ENCODE measurements around the gene EPB41. TPM values are rescaled to one million over a fixed set of nuclear protein-coding genes. Genes with fewer than 3 reads are reported as not detected.

The EPB41 gene
- total RNA-seq, 6 donors from 2014 or later, result 43.5 to 109 (median 51.9) TPM

- Histone ChIP-seq H3K27ac (peak overlapping the region; percentile 76 to 93 (median 86)), H3K9me3 (no peaks in the 10 kb centered on the region), H3K4me1 (peaks cover 34 to 57% (median 37%) of the 10 kb centered on the region in 4 donors), H3K36me3 (no peaks in the 10 kb centered on the region), H3K4me3 (peak overlapping the region; percentile 68 to 97 (median 86)), H3K27me3 (no peaks in the 10 kb centered on the region)
- TF ChIP-seq POLR2A (IDR thresholded peaks at IDR 0.05), result peak in 3 of 4 donors; percentile 48 to 87 (median 79)
- peak in 4 of 6 experiments; percentile 10 to 48 (median 28) for TF ChIP-seq CTCF (IDR thresholded peaks at IDR 0.05)
- TF ChIP-seq EP300 (IDR thresholded peaks at IDR 0.05), result no peak
- TF ChIP-seq POLR2AphosphoS5 (IDR thresholded peaks at IDR 0.05), result peak; percentile 28 to 92
- DNase-seq (peak; percentile 92 to 97), ATAC-seq (ENCODE audit: low FRiP score in 2 of 2) (peak; percentile 88)
- 2 to 5% methylated on average over 15 to 25 of the region's 43 CpGs for WGBS, 2 donors
Measured at GRCh38 chr1:28886731-28887418, 27.5 kb upstream of the EPB41 start.

DNA sequence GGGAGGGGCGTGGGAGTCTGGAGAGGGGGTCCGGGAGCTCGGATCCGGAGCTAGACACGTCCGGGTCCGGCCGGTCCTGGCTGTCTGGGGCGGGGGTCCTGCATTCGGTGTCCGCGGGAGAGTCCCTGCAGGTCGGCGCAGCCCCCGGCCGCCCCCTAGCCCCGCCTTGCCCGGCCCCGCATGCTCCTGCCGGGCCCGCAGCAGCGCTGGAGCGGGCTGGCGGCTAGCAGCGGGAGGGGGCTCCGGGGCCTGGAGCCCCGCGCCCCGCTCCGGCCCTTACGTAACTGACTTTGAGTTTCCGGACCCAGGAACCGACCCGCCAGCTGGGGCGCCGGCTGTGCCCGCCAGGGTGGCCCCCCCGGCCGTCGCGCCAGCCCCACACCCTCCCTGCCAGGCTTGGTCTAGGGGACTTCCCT lies 26.9 kb upstream of the EPB41 start:
- Histone ChIP-seq H3K27ac (peak overlapping the region; percentile 76 to 93 (median 86)), H3K36me3 (no peaks in the 10 kb centered on the region), H3K9me3 (no peaks in the 10 kb centered on the region), H3K27me3 (no peaks in the 10 kb centered on the region), H3K4me3 (peak overlapping the region; percentile 68 to 97 (median 86)), H3K4me1 (peaks cover 31 to 52% (median 34%) of the 10 kb centered on the region in 4 donors)
- WGBS, 2 donors, result 0% methylated on average over 12 to 20 of the region's 41 CpGs
- TF ChIP-seq POLR2A (IDR thresholded peaks at IDR 0.05) (no peak), EP300 (IDR thresholded peaks at IDR 0.05) (peak in 1 of 4 donors; percentile 18)
- peak in 1 of 2 donors; percentile 47 for ATAC-seq (ENCODE audit: low FRiP score in 2 of 2)
- peak; percentile 57 to 91 for DNase-seq

DNA sequence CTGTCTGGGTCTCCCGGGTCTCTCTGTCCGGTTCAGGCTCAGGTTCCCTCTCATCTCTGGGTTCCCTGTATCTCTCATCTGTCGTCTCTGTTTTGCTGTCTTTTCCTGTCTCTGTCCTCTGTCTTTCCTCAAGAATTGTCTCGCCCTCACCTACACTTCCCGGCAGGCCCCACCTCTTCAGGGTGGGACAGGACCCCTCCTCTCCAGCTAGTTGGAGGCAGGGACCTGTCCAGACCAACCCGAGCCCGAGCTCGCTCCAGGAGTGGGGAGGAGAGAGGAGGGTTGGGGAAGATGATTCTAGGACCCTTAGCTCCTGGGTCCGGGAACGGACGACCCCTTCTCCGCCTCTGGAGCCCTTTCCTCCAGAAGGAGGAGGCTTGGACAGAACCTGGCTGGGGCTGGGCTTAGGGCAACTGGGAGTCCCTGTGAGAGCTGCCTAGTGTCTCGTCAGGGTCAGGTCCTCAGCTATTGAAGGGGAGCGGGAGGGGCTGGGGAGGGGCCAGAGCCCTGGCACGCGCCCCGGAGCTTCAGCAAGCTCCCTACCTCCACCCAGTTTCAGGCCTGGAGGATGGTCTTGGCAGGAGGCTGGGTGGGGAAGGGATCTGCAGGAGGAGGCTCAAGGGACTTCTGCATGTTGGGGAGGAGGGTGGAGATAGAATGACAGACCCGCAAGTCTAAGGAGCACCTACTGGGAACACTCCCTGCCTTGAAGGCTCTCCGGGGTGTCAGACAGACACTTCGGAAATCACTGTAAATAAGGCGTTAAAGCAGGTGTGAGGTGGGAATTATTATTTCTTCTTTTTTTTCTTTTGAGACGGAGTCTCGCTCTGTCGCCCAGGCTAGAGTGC lies 26.3 kb upstream of the EPB41 start:
- 35 to 37% methylated on average over 18 to 24 of the region's 24 CpGs for whole genome bisulfite sequencing, 2 donors
- no peaks in the 10 kb centered on the region for H3K9me3 ChIP-seq
- peaks cover 30 to 50% (median 34%) of the 10 kb centered on the region in 4 donors for H3K4me1 ChIP-seq
- peak; percentile 73 to 82 for DNase-seq
- TF ChIP-seq POLR2AphosphoS5 (IDR thresholded peaks at IDR 0.05) (peak in 1 of 2 donors; percentile 32), POLR2A (IDR thresholded peaks at IDR 0.05) (peak in 1 of 4 donors; percentile 17), EP300 (IDR thresholded peaks at IDR 0.05) (no peak), CTCF (IDR thresholded peaks at IDR 0.05) (no peak)
- no peaks in the 10 kb centered on the region for H3K36me3 ChIP-seq
- peak overlapping the region; percentile 68 to 97 (median 86) for H3K4me3 ChIP-seq
- peak in 1 of 2 donors; percentile 15 for ATAC-seq (ENCODE audit: low FRiP score in 2 of 2)
- no peaks in the 10 kb centered on the region for H3K27me3 ChIP-seq
- peak overlapping the region; percentile 76 to 93 (median 86) for H3K27ac ChIP-seq

DNA sequence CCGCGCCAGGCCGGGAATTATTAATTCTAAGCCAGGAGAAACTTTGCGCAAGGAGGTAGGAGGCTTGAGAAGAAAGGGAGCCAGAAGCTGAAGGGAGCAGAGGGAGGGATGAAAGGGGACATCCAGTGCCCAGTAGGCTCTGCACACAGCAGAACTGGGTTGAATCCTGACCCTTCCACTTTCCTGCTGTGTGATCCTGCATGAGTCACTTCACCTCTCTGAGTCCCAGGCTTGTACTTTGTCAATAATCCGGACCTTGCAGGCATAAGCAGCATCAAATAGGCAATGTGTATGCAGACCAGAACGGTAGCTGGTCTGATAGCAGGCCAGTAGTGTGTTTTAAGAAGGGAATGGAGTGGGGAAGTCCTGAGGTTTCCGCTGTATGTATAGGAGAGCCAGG lies 25.5 kb upstream of the EPB41 start:
- no peak for TF ChIP-seq POLR2A (IDR thresholded peaks at IDR 0.05)
- TF ChIP-seq EP300 (IDR thresholded peaks at IDR 0.05), result no peak
- no peak for TF ChIP-seq CTCF (IDR thresholded peaks at IDR 0.05)
- peaks cover 0 to 6% (median 1%) of the 10 kb centered on the region in 4 donors for H3K36me3 ChIP-seq
- peaks cover 30 to 46% (median 33%) of the 10 kb centered on the region in 4 donors for H3K4me1 ChIP-seq
- no peak overlapping the region for H3K27ac ChIP-seq
- H3K4me3 ChIP-seq, result no peak overlapping the region
- DNase-seq (no peak), ATAC-seq (ENCODE audit: low FRiP score in 2 of 2) (no peak)
- no peaks in the 10 kb centered on the region for H3K9me3 ChIP-seq
- 88 to 93% methylated on average over 7 of the region's 7 CpGs for WGBS, 2 donors
- H3K27me3 ChIP-seq, result no peaks in the 10 kb centered on the region

DNA sequence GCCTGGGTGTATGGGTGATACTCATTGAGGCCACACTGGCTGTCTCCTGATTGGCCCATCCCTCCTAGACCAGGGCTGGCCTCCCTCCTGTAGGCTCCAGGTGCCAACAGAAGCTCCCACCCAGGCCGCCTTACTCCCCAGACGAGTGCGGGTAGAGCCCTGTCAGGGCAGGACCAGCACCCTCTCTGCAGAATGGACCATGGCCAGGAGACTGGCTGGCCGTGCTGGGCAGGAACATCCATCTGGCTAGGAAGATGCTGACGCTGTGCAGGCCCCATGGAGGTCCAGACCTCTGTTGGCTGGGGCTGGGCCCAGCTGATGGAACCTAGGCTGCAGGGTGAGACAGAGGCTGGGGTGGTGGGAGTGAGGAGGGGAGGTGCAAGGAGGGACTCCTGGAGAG lies 25.0 kb upstream of the EPB41 start:
- Histone ChIP-seq H3K4me3 (no peak overlapping the region), H3K36me3 (peaks cover 0 to 8% (median 2%) of the 10 kb centered on the region in 4 donors), H3K27me3 (no peaks in the 10 kb centered on the region), H3K4me1 (peaks cover 26 to 42% (median 30%) of the 10 kb centered on the region in 4 donors), H3K27ac (peak overlapping the region in 1 of 4 donors; percentile 0), H3K9me3 (no peaks in the 10 kb centered on the region)
- WGBS, 2 donors, result 93% methylated on average over 5 of the region's 5 CpGs; no CpG with 5 or more reads in 1 of the 2 donors
- ATAC-seq (ENCODE audit: low FRiP score in 2 of 2) (no peak), DNase-seq (no peak)
- TF ChIP-seq EP300 (IDR thresholded peaks at IDR 0.05), result no peak
- TF ChIP-seq CTCF (IDR thresholded peaks at IDR 0.05), result no peak
- no peak for TF ChIP-seq POLR2A (IDR thresholded peaks at IDR 0.05)
